Dermis blood vessel endothelial cell (primary cell): Measurements from ENCODE around the gene SOHLH1. TPM values are rescaled to one million over a fixed set of nuclear protein-coding genes. Genes with fewer than 3 reads are reported as not detected.

Experiments used
- DNase-seq: peaks from one replicate; pipeline ENCODE4 v3.0.0; 2010
- total RNA-seq: library from RNA; depleted of rRNA; stranded (reverse); fragments of >200 nt; gene quantifications from 2 replicates; pipeline ENCODE4 v1.2.3, GENCODE V29; 2014

The SOHLH1 gene
- total RNA-seq, 1 donor from 2014 or later: not detected

DNA sequence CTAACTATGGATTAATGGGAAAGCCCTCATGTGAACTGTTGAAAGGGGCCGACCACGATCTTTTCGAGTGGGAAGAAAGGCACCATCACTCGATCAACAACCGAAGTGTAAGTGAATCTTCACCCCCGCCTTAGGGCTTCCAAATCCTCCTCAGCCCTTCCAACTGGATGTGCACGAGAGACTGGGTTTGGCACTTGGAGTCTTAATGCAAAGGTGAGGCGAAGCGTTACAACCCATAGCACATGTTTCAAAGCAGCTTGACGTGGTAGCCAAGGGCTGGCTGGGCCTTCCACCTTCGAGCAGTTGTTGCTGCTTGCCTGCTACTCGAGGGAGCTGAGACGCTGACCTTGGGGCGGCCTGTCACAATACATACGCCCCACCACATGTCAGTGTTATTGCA lies 41.9 kb downstream of the SOHLH1 start:
- no peak for DNase-seq

- no peak for DNase-seq
Measured at GRCh38 chr9:135655317-135655716, 44.0 kb downstream of the SOHLH1 start.

DNA sequence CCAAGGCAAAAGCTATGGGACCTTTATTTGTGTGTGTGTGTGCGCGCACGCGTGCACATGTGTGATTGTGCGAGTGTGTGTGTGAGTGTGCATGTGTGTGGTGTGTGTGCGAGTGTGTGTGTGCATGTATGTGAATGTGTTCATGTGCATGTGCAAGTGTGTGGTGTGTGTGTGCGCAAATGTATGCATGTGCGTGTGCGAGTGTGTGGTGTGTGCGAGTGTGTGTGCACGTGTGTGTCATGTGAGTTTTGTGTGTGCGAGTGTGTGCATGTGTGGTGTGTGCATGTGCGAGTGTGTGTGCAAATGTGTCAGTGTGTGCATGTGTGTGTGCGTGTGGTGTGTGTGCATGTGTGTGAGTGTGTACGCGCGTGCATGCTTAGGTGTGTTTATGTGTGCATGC lies 48.9 kb downstream of the SOHLH1 start:
- no peak for DNase-seq

- DNase-seq: no peak
Measured at GRCh38 chr9:135649508-135649907, 49.8 kb downstream of the SOHLH1 start.

DNA sequence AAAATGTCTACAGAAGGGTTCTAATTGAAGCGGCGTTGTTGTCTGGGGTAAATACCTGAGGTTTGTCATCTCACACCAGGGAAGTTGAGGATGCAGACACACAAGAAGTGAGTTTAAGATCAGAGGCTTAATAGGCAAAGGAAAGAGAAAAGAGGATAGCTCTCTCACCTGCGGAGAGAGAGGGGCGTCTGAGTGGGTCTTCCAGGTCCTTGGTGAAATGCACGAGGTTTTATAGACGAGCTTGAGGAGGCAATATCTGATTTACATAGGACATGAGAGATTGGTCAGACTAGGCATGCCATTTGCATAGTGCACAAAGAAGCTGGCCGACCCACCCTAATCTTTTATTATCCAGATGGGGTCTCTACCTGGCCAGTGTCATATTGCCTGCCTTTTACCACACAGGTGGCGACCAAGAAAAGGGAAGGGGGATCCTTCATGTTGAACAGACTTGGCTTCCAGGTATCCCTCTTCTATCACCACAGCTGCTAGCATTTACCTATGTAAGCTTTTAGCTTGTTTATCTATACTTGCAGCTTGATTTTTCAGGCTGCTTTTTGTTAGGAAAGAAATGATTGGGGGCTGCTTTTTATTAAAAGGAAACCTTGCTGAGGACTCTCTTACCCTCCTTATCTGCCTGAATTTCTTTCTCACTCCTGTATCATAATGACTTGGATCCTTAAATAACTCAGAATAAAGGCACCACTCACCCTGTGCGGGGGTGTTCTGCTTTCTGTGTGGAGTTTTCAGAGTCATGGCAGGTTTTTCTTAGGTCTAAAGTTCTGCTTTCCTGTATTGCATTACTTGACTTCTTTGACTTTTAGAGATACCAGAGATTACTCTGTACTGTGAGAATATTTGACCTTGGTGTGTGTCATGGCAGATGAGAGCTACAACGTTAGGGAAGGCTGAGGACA lies 50.5 kb downstream of the SOHLH1 start:
- DNase-seq: no peak

DNA sequence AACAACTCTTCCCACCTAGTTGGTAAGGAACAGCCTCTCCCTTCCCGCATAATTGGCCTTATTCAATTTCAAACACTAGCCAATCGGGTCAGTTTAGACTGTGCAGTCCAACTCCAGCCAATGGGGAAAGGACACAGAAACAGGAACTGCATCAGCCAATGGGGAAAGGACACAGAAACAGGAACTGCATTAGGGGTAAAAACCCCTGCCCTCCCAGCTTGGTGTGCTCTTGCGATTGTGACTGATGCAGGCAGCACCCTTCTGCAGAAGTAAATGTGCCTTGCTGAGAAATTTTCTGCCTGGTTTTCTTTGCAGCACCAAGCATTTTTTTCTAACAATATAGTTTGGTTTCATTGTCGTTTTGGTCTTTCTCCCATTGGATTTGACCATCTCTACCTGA lies 51.4 kb downstream of the SOHLH1 start:
- no peak for DNase-seq

DNA sequence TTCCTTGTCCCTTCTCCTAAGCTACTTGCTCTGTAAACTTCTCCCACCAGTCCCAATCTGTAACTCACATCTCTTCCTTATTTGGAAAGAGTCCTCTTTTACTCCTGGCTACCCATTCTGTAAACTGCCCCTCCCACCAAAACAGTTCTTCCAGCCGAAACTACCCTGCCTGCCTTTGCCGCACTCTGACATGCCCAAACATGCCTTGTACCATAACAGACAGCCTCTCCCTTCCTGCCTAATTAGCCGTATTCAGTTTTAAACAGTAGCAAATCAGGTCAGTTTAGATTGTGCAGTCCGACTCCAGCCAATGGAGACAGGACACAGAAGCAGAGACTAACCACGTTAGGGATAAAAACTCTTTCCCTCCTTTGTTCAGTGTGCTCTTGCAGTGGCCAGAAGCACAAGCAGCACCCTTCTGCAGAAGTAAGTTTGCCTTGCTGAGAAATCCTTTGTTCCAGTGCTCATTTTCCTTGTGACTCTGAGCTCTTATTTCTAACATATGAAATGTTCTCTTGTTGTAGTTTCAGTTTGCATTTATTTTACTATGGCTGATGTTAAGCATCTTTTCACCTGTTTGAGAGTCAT lies 54.6 kb downstream of the SOHLH1 start:
- peak; percentile 2 for DNase-seq

Other genes starting within 250 kb of the SOHLH1 start
- 17.0 and 20.8 TPM in 2 replicates for gene PPP1R26, start 219.7 kb downstream of the SOHLH1 start, total RNA-seq
- gene MRPS2, start 198.8 kb downstream of the SOHLH1 start, total RNA-seq: 13.4 and 19.5 TPM in 2 replicates
- not detected in 2 replicates for gene LCN1, start 178.0 kb downstream of the SOHLH1 start, total RNA-seq
- not detected in 2 replicates for gene OBP2A, start 153.4 kb downstream of the SOHLH1 start, total RNA-seq
- gene PAEP, start 137.7 kb downstream of the SOHLH1 start, total RNA-seq: not detected in 2 replicates
- not detected in 2 replicates for gene GLT6D1, start 59.9 kb downstream of the SOHLH1 start, total RNA-seq
- gene LCN9, start 36.2 kb downstream of the SOHLH1 start, total RNA-seq: not detected in 2 replicates
- gene KCNT1, start 2.7 kb upstream of the SOHLH1 start, total RNA-seq: not detected in 2 replicates
- gene CAMSAP1, start 208.1 kb upstream of the SOHLH1 start, total RNA-seq: 17.5 and 20.1 TPM in 2 replicates